ENCODE results near the gene FBLN2. TPM values are rescaled to one million over a fixed set of nuclear protein-coding genes. Genes with fewer than 3 reads are reported as not detected.
"Not testable (repeated sequence)": the region's sequence is repeated elsewhere in the genome, so short reads cannot be mapped to it uniquely, and the experiment has no call there.

FBLN2 gene
- total RNA-seq, 1 donor from 2014 or later, result 4.8 TPM

- DNase-seq (ENCODE audit: low spot score), result no peak
- ATAC-seq, result no peak
Observed at GRCh38 chr3:13545952-13546454, 2.9 kb upstream of the FBLN2 start.

- ATAC-seq, result peak; percentile 17
- DNase-seq (ENCODE audit: low spot score), result no peak
Observed at GRCh38 chr3:13546667-13547171, 2.2 kb upstream of the FBLN2 start.

- DNase-seq (ENCODE audit: low spot score) (no peak), ATAC-seq (no peak)
Observed at GRCh38 chr3:13547591-13548371, 1.1 kb upstream of the FBLN2 start.

- DNase-seq (ENCODE audit: low spot score), result no peak
Observed at GRCh38 chr3:13549623-13550422, 898 bp downstream of the FBLN2 start.

GRCh38 chr3:13550423-13550690, 1.4 kb downstream of the FBLN2 start:
- DNase-seq (ENCODE audit: low spot score), result no peak
- ATAC-seq, result no peak

More at GRCh38 chr3:13549623-13550422, 898 bp downstream of the FBLN2 start:
- no peak for ATAC-seq

GRCh38 chr3:13550791-13551360, 2.0 kb downstream of the FBLN2 start:
- no peak for DNase-seq (ENCODE audit: low spot score)

GRCh38 chr3:13552857-13553652, 4.1 kb downstream of the FBLN2 start:
- DNase-seq (ENCODE audit: low spot score), result no peak
- ATAC-seq, result no peak

More at GRCh38 chr3:13550791-13551360, 2.0 kb downstream of the FBLN2 start:
- no peak for ATAC-seq

- ATAC-seq, result no peak
- DNase-seq (ENCODE audit: low spot score), result no peak
Observed at GRCh38 chr3:13553686-13554085, 4.8 kb downstream of the FBLN2 start.

GRCh38 chr3:13555753-13556152, 6.8 kb downstream of the FBLN2 start:
- ATAC-seq, result no peak
- DNase-seq (ENCODE audit: low spot score), result no peak

GRCh38 chr3:13556207-13556606, 7.3 kb downstream of the FBLN2 start:
- DNase-seq (ENCODE audit: low spot score), result no peak
- no peak for ATAC-seq

- no peak for DNase-seq (ENCODE audit: low spot score)
- no peak for ATAC-seq
Observed at GRCh38 chr3:13556917-13557316, 8.0 kb downstream of the FBLN2 start.

- DNase-seq (ENCODE audit: low spot score) (no peak), ATAC-seq (no peak)
Observed at GRCh38 chr3:13557417-13557816, 8.5 kb downstream of the FBLN2 start.

GRCh38 chr3:13557926-13558325, 9.0 kb downstream of the FBLN2 start:
- DNase-seq (ENCODE audit: low spot score), result no peak

GRCh38 chr3:13558651-13559050, 9.7 kb downstream of the FBLN2 start:
- DNase-seq (ENCODE audit: low spot score) (no peak), ATAC-seq (no peak)

More at GRCh38 chr3:13557926-13558325, 9.0 kb downstream of the FBLN2 start:
- no peak for ATAC-seq

GRCh38 chr3:13559764-13560525, 11.0 kb downstream of the FBLN2 start:
- DNase-seq (ENCODE audit: low spot score), result no peak
- ATAC-seq, result no peak

- ATAC-seq (no peak), DNase-seq (ENCODE audit: low spot score) (no peak)
Observed at GRCh38 chr3:13561376-13561775, 12.5 kb downstream of the FBLN2 start.

GRCh38 chr3:13561967-13562366, 13.0 kb downstream of the FBLN2 start:
- peak; percentile 44 for ATAC-seq

GRCh38 chr3:13562421-13562820, 13.5 kb downstream of the FBLN2 start:
- DNase-seq (ENCODE audit: low spot score); ATAC-seq: not testable (repeated sequence)

More at GRCh38 chr3:13561967-13562366, 13.0 kb downstream of the FBLN2 start:
- no peak for DNase-seq (ENCODE audit: low spot score)

- DNase-seq (ENCODE audit: low spot score) (no peak), ATAC-seq (no peak)
Observed at GRCh38 chr3:13563321-13563720, 14.4 kb downstream of the FBLN2 start.

- DNase-seq (ENCODE audit: low spot score), result no peak
- ATAC-seq, result no peak
Observed at GRCh38 chr3:13563911-13564310, 15.0 kb downstream of the FBLN2 start.
